ENCODE data around the gene FPR1.

FPR1 gene

DNA sequence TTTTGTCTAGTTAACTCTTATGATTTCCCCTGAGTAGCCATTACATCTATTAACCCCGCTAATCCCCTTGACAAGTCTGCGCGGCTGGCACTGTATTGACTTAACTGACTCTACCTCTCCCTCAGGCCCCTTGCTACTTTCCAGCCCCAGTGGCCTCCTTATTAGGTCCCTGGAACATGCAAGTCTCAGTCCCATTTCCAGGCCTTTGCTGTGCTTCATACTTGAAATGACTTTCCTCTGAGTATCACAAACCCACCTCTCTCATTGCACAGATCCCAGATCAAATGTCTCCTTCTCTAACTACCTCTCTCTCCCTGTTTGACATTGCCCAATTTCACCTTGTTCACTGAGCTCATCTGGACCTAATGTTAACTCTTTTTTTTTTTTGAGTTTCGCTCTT lies 45.4 kb downstream of the FPR1 start:
- peaks cover 12% of the 10 kb centered on the region for H3K36me3 Mint-ChIP-seq (ENCODE audit: insufficient read depth)
- DNase-seq (ENCODE audit: low spot score in 2 of 2) = no peak
- no peak for ATAC-seq (replicated peaks; ENCODE audit: extremely low read depth, poor library complexity, severe bottlenecking)
- H3K27me3 Mint-ChIP-seq = peaks cover 15% of the 10 kb centered on the region
- H3K27ac Mint-ChIP-seq (ENCODE audit: low read depth) = no peak overlapping the region
- H3K4me3 Mint-ChIP-seq = peak overlapping the region; percentile 21
- peaks cover 35% of the 10 kb centered on the region for H3K4me1 Mint-ChIP-seq
- H3K9me3 Mint-ChIP-seq = no peaks in the 10 kb centered on the region

DNA sequence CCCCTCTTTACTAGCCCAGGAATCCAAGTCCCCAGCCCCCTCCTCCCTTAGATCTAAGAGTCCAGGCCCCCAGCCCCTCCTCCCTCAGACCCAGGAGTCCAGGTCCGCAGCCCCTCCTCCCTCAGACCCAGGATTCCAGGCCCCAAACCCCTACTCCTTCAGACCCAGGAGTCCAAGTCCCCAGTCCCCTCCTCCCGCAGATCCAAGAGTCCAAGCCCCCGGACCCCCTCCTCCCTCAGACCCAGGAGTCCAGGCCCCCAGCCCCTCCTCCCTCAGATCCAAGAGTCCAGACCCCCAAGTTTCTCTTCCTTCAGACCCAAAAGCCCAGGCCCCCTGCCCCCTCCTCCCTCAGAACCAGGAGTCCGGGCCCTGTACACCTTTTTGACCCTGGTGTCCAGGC lies 47.1 kb downstream of the FPR1 start:
- ATAC-seq (replicated peaks; ENCODE audit: extremely low read depth, poor library complexity, severe bottlenecking) = no peak
- Mint-ChIP-seq H3K4me3 (peak overlapping the region; percentile 84), H3K36me3 (ENCODE audit: insufficient read depth) (peaks cover 12% of the 10 kb centered on the region), H3K4me1 (peaks cover 35% of the 10 kb centered on the region), H3K27me3 (peaks cover 2% of the 10 kb centered on the region), H3K9me3 (no peaks in the 10 kb centered on the region), H3K27ac (ENCODE audit: low read depth) (peak overlapping the region; percentile 82)
- no peak for DNase-seq (ENCODE audit: low spot score in 2 of 2)

DNA sequence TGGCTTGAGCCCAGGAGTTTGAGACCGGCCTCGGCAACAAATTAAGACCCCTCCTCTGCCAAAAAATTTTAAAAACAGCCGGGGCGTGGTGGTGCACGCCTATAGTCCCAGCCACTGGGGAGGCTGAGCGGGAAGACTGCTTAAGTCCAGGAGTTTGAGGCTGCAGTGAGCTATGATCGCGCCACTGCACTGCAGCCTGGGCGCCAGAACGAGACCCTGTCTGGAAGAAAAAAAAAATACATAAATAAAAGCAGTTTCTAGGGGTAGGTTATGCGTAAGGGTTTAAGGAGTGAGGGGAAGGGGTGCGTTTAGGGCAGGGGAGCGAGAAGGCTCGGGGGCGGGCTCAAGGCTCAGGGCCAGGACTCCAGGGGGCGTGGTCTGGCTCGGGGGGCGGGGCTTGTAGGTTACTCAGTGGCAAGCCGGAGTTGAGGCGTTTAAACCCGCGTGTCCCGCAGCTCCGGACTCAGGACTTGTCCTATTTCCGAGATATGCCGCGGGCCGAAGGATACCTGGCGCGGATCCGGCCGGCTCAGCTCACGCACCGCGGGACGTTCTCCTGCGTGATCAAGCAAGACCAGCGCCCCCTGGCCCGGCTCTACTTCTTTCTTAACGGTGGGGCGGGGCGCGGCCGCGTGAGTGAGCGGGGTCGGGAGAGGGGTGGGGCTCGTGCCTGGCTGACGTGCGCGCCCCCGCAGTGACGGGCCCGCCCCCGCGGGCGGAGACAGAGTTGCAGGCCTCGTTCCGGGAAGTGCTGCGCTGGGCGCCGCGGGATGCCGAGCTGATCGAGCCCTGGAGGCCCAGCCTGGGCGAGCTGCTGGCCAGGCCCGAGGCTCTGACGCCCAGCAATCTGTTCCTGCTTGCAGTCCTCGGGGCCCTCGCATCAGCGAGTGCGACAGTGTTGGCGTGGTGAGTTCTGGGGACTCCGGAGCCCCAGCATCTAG lies 47.8 kb downstream of the FPR1 start:
- peak overlapping the region; percentile 82 for H3K27ac Mint-ChIP-seq (ENCODE audit: low read depth)
- ATAC-seq (replicated peaks; ENCODE audit: extremely low read depth, poor library complexity, severe bottlenecking) (peak; percentile 98), DNase-seq (ENCODE audit: low spot score in 2 of 2) (peak; percentile 92)
- peak overlapping the region; percentile 84 for H3K4me3 Mint-ChIP-seq
- H3K9me3 Mint-ChIP-seq = no peaks in the 10 kb centered on the region
- peaks cover 12% of the 10 kb centered on the region for H3K36me3 Mint-ChIP-seq (ENCODE audit: insufficient read depth)
- no peaks in the 10 kb centered on the region for H3K27me3 Mint-ChIP-seq
- H3K4me1 Mint-ChIP-seq = peaks cover 35% of the 10 kb centered on the region

DNA sequence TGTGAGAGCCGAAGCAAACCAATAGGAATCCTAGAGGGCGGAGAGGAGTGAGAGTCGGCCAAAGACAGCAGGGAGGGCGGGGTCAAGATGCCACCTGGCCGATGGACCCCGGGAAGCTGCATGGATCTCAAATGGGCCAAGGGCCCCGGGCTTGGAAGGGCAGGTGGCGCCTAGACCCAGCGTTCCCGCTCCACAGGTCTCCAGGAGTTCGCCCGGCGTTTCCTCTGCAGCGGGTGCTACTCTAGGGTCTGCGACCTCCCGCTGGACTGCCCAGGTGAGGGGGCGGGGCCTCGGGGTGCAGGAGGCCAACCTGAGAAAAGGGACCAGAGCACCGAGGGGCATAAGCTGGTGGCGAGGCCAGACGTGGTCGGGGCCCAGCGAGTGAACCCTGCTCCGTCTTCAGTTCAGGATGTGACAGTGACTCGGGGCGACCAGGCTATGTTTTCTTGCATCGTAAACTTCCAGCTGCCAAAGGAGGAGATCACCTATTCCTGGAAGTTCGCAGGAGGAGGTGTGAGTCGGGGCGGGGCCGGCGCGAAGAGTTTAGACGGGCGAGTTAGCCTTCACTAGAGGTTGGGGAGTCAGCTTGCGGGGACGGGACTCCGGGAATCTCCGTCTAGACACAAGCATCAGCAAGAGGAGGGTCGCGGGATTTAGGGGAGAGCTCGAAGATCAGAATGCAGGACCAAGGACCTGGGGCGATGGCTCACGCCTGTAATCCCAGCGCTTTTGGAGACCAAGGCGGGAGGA lies 48.7 kb downstream of the FPR1 start:
- H3K4me1 Mint-ChIP-seq = peaks cover 35% of the 10 kb centered on the region
- DNase-seq (ENCODE audit: low spot score in 2 of 2) = no peak
- H3K4me3 Mint-ChIP-seq = peak overlapping the region; percentile 84
- peaks cover 12% of the 10 kb centered on the region for H3K36me3 Mint-ChIP-seq (ENCODE audit: insufficient read depth)
- H3K9me3 Mint-ChIP-seq = no peaks in the 10 kb centered on the region
- peak overlapping the region; percentile 47 for H3K27ac Mint-ChIP-seq (ENCODE audit: low read depth)
- ATAC-seq (replicated peaks; ENCODE audit: extremely low read depth, poor library complexity, severe bottlenecking) = no peak
- H3K27me3 Mint-ChIP-seq = no peaks in the 10 kb centered on the region

DNA sequence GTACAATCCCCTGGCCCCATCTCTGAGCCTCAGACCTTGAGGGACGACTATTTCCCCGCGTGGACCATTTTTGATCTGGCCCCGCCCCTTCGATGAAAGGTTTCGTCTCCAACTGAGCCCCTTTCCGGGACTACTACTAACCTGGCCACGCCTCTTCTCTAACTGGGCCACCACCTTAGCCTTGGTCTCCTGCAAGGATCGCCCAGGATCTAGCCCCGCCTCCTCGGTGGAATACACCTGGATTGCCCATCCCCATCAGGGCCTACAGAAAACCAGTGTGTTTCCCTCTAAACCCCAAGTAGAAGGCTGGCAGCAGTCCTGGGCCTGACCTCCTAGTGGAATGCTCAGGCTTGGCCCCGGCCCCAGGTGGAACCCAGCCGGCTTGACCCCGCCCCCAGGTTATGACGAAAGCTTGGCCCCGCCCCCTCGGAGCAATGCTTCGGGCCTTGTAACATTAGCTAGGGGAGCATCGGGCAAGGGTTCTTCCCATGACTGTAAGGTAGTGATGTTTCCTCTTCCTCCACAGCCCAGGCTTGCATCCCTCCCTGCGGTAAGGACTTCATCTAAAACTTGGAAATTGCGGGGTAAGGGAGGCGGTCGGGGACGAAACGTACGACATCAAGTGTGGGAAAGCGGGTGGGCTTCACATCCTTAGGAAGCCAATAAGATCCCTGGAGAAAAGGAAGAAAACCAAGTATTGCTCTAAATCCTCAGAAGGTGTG lies 49.4 kb downstream of the FPR1 start:
- Mint-ChIP-seq H3K27me3 (no peaks in the 10 kb centered on the region), H3K9me3 (no peaks in the 10 kb centered on the region), H3K36me3 (ENCODE audit: insufficient read depth) (peaks cover 12% of the 10 kb centered on the region), H3K27ac (ENCODE audit: low read depth) (peak overlapping the region; percentile 47), H3K4me3 (peak overlapping the region; percentile 84), H3K4me1 (peaks cover 35% of the 10 kb centered on the region)
- no peak for ATAC-seq (replicated peaks; ENCODE audit: extremely low read depth, poor library complexity, severe bottlenecking)
- DNase-seq (ENCODE audit: low spot score in 2 of 2) = peak in 1 of 2 donors; percentile 13

DNA sequence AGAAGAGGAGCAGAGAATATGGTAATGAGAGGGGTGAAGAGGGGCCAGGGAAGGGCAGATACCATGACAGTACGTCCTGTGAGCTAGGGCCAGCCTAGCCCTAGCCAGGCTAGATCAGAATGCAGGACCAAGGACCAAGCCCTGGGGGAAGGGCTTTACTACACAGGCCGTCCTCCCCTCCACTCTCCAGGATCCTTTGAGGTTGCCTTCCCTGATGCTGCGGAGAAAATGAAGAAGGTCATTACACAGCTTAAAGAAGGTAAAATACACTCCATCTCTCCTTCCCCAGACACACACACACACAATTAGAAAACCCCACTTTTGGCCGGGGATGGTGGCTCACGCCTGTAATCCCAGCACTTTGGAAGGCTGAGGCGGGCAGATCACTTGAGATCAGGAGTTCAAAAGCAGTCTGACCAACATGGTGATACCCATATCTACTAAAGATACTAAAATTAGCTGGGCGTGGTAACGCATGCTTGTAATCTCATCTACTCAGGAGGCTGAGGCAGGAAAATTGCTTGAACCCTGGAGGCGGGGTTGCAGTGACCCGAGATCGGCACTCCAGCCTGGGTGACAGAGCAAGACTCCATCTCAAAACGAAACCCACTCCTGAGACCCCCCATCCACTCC lies 50.1 kb downstream of the FPR1 start:
- ATAC-seq (replicated peaks; ENCODE audit: extremely low read depth, poor library complexity, severe bottlenecking) (no peak), DNase-seq (ENCODE audit: low spot score in 2 of 2) (no peak)
- no peaks in the 10 kb centered on the region for H3K9me3 Mint-ChIP-seq
- H3K27me3 Mint-ChIP-seq = no peaks in the 10 kb centered on the region
- H3K27ac Mint-ChIP-seq (ENCODE audit: low read depth) = no peak overlapping the region
- H3K4me3 Mint-ChIP-seq = no peak overlapping the region
- H3K36me3 Mint-ChIP-seq (ENCODE audit: insufficient read depth) = peaks cover 9% of the 10 kb centered on the region
- H3K4me1 Mint-ChIP-seq = peaks cover 33% of the 10 kb centered on the region

DNA sequence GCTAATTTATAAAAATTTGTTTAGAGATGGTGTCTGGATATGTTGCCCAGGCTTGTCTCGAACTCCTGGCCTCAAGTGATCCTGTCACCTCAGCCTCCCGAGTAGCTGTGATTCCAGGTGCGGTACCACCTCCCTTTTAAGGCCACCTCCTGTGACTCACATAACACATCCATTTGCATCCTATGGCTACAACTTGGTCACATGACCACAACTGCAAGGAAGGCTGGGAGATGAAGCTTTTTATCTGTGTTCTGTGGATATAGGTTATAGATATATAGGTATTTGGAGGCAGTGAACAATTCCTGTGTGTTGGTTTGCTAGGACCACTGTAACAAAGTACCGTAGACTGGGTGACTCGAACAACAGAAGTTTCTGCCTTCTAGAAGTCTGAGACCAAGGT lies 52.5 kb downstream of the FPR1 start:
- no peak for DNase-seq (ENCODE audit: low spot score in 2 of 2)
- Mint-ChIP-seq H3K4me1 (peaks cover 15% of the 10 kb centered on the region), H3K9me3 (no peaks in the 10 kb centered on the region), H3K36me3 (ENCODE audit: insufficient read depth) (peaks cover 4% of the 10 kb centered on the region), H3K27me3 (peaks cover 6% of the 10 kb centered on the region), H3K4me3 (no peak overlapping the region), H3K27ac (ENCODE audit: low read depth) (no peak overlapping the region)
- ATAC-seq (replicated peaks; ENCODE audit: extremely low read depth, poor library complexity, severe bottlenecking) = no peak

DNA sequence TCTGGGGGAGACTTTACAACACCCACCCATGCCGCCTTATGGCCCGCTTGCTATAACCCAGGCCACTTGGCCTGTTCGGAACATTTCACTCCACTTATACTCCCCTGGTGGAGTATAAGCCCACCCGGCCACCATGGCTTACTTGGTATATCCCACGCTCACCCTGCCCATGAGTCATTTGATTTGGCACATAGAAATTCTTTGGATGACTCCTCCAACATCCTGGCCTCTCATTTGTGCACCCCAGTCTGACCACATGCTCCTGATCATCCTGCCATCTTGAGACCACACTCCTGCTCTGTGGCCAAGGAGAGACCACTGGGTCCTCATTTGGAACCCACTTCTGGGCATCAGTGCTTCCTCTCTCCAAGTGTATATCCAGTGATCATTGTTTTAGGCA lies 53.4 kb downstream of the FPR1 start:
- peaks cover 12% of the 10 kb centered on the region for H3K27me3 Mint-ChIP-seq
- ATAC-seq (replicated peaks; ENCODE audit: extremely low read depth, poor library complexity, severe bottlenecking) = no peak
- H3K36me3 Mint-ChIP-seq (ENCODE audit: insufficient read depth) = peaks cover 4% of the 10 kb centered on the region
- peaks cover 10% of the 10 kb centered on the region for H3K4me1 Mint-ChIP-seq
- no peak overlapping the region for H3K4me3 Mint-ChIP-seq
- no peak overlapping the region for H3K27ac Mint-ChIP-seq (ENCODE audit: low read depth)
- DNase-seq (ENCODE audit: low spot score in 2 of 2) = no peak
- no peaks in the 10 kb centered on the region for H3K9me3 Mint-ChIP-seq

DNA sequence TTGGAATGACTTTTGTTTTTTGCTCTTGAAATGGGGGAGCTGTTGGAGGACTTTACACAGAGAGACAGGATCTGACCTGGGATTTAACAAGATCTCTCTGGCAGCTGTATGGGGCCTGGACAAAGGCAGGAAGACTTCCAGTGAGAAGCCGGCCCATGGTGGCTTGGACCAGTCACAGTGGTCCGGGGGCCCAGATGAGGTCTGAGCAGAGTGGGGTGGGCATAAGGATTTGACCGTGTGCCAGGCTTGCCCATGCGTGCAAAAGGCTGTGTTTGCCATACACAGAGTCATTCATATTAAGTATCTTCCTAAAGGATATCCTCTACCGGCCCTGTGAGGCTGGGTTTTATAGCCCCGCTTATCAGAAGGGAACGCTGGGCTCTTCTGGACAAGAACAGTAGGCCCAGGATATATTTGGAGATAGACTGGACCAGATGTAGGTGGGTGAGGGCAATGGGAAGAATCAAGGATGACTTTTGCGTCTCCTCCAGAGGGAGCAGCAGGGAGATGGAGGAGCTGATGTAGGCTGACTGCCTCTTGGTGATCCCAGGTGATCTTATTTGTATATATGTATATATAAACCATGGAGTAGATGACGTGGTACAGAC lies 54.4 kb downstream of the FPR1 start:
- ATAC-seq (replicated peaks; ENCODE audit: extremely low read depth, poor library complexity, severe bottlenecking) (no peak), DNase-seq (ENCODE audit: low spot score in 2 of 2) (no peak)
- Mint-ChIP-seq H3K36me3 (ENCODE audit: insufficient read depth) (no peaks in the 10 kb centered on the region), H3K27me3 (peaks cover 22% of the 10 kb centered on the region), H3K4me3 (no peak overlapping the region), H3K27ac (ENCODE audit: low read depth) (no peak overlapping the region), H3K9me3 (no peaks in the 10 kb centered on the region), H3K4me1 (no peaks in the 10 kb centered on the region)

DNA sequence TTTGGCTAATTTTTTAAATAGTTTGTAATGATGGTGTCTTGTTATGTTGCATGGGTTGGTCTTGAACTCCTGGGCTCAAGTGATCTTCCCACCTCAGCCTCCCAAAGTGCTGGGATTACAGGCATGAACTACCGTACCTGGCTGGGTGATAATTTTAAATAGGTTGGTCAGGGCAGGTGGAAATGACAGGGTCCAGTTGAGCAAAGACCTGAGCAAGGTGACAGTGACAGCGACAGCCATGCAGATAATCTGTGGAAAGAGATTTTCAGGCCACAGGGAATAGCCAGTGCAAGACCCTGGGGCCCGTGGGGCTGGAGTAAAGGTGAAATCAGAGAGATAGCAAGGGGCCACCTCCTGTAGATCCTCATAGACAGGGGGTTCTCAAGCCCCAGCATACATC lies 55.1 kb downstream of the FPR1 start:
- H3K27me3 Mint-ChIP-seq = peaks cover 28% of the 10 kb centered on the region
- ATAC-seq (replicated peaks; ENCODE audit: extremely low read depth, poor library complexity, severe bottlenecking) (no peak), DNase-seq (ENCODE audit: low spot score in 2 of 2) (no peak)
- no peaks in the 10 kb centered on the region for H3K4me1 Mint-ChIP-seq
- no peak overlapping the region for H3K27ac Mint-ChIP-seq (ENCODE audit: low read depth)
- H3K36me3 Mint-ChIP-seq (ENCODE audit: insufficient read depth) = no peaks in the 10 kb centered on the region
- no peaks in the 10 kb centered on the region for H3K9me3 Mint-ChIP-seq
- no peak overlapping the region for H3K4me3 Mint-ChIP-seq

Measured in central memory CD8-positive, alpha-beta T cell (primary cell).